HG03159 (cell line): ENCODE data around the gene PAQR5.

ENCODE experiments used
- ATAC-seq: cut with Tn5 transposase; IDR thresholded peaks from one replicate; pipeline ENCODE4 v1.9.1; 2021; ENCODE audit warnings: mild to moderate bottlenecking, moderate library complexity; ENCODE audit not compliant: unreplicated experiment

PAQR5 gene

GRCh38 chr15:69456208-69457166 is 157.8 kb downstream of the PAQR5 start:
- ATAC-seq: no peak
